Astrocyte of the cerebellum (primary cell): ENCODE results near the gene MALAT1.
"Not testable (repeated sequence)": the region's sequence is repeated elsewhere in the genome, so short reads cannot be mapped to it uniquely, and the experiment has no call there.

ENCODE experiments used
- DNase-seq: peaks from one replicate; pipeline ENCODE4 v3.0.0-alpha.2; 2011; ENCODE audit warnings: low read depth
- H3K4me3 ChIP-seq: 2 replicates; pipeline ENCODE4 v1.5.1; 2011; ENCODE audit warnings: mild to moderate bottlenecking, low read depth, low read length, moderate library complexity
- in situ Hi-C: cut with HindIII; loops from 2 replicates; pipeline ENCODE4 v1.10.0; 2017; ENCODE audit warnings: low sequenced_read_pairs
- TF ChIP-seq, protein P1 (sequence below): IDR thresholded peaks from 2 replicates; pipeline ENCODE4 v1.5.1; 2012; ENCODE audit warnings: low read length, low read depth, moderate library complexity, mild to moderate bottlenecking; ENCODE audit errors: missing control alignments

Gene MALAT1

DNA sequence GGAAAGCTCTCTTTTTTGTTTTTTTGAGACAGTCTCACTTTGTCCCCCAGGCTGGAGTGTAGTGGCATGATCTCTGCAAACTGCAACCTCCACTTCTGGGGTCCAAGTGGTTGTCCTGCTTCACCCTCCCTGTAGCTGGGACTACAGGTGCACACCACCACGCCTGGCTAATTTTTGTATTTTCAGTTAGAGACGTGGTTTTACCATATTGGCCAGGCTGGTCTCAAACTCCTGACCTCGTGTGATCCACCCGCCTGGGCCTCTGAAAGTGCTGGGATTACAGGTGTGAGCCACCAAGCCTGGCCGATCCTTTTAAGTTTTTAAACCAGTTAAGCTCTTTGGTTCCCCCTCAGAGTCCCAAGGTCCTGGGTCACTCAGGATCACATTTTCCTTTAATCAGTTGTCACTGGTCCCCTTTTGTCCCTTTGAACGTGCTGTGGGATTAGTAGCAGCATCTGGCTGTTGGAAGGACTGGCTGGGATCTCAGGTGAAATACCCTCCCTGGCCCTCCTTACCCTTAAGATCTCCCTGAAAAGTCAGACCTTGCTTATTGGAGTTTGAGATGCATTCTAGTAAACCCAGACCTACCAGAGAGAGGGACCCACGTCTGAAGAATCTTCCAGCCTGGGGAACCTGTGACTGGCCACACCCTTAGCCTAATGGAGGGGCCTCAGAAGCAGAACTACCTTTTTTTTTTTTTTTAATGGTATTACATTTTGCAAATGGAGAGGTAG, 8.1 kb downstream of the MALAT1 start:
- H3K4me3 ChIP-seq = peak overlapping the region; percentile 87
- TF ChIP-seq, protein P1, sequence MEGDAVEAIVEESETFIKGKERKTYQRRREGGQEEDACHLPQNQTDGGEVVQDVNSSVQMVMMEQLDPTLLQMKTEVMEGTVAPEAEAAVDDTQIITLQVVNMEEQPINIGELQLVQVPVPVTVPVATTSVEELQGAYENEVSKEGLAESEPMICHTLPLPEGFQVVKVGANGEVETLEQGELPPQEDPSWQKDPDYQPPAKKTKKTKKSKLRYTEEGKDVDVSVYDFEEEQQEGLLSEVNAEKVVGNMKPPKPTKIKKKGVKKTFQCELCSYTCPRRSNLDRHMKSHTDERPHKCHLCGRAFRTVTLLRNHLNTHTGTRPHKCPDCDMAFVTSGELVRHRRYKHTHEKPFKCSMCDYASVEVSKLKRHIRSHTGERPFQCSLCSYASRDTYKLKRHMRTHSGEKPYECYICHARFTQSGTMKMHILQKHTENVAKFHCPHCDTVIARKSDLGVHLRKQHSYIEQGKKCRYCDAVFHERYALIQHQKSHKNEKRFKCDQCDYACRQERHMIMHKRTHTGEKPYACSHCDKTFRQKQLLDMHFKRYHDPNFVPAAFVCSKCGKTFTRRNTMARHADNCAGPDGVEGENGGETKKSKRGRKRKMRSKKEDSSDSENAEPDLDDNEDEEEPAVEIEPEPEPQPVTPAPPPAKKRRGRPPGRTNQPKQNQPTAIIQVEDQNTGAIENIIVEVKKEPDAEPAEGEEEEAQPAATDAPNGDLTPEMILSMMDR = no peak
- in situ Hi-C loops = no loop called here
- DNase-seq = no peak

DNA sequence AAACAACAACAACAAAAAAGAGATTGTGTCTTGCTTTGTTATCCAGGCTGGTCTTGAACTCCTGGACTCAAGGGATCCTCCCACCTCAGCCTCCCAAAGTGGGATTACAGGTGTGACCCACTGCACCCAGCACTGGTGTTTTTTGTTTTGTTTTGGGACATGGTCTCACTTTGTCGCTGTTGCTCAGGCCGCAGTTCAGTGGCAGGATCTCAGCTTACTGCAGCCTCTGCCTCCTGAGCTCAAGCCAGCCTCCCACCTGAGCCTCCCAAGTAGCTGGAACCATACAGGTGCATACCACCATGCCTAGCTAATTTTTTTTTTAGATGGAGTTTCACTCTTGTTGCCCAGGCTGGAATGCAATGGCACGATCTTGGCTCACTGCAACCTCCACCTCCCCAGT, 13.5 kb downstream of the MALAT1 start:
- DNase-seq, H3K4me3 ChIP-seq, in situ Hi-C loops: not testable (repeated sequence)

DNA sequence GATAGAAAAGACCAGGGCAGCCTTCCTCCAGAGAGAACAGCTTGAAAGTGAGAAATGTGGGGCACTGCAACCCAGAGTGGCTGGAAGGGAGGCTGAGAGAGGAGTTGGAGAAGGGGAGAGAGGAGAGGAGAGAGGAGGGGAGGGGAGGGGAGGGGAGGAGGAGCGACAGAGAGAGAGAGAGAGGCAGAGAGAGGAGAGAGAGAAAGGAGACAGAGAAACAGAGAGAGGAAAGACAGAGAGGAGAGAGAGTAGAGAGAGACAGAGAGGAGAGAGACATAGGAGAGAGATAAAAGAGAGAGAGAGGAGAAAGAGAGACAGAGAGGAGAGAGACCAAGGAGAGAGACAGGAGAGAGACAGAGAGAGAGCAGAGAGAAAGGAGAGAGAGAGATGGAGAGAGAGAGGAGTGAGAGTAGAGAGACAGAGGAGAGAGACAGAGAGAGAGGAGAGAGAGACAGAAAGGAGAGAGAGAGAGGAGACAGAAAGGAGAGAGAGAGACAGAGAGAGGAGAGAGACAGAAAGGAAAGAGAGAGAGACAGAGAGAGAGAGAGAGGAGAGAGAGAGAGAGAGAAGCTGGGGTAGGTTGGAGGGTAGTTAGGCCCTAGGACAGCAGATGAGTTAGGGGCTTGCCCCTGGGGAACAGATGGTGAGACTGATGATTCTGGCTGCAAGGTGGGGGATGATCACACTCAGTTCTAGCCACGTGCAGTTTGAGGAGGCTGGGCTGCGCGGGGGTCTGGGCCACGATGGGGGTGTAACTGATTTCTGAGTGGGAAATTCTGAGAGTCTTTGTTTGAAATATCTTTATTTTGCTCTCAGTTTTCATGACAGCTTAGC, 17.5 kb downstream of the MALAT1 start:
- TF ChIP-seq, protein P1 = no peak

DNA sequence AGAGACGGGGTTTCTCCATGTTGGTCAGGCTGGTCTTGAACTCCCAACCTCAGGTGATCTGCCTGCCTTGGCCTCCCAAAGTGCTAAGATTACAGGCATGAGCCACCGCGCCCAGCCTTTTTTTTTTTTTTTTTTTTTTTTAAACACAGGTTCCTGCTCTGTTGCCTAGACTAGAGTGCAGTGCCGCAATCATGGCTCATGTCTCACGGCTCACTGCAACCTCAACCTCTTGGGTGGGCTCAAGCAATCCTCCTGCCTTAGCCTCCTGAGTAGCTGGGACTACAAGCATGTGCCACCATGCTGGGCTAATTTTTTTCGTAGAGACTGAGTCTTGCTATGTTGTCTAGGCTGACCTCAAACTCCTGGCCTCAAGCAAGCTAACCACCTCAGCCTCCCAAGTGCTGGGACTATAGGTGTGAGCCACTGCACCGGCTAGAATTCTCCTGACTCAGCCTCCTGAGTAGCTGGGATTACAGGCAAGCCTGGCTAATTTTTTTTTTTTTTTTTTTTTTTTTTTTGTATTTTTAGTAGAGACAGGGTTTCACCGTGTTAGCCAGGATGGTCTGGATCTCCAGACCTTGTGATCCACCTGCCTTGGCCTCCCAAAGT, 20.2 kb downstream of the MALAT1 start:
- DNase-seq, in situ Hi-C loops, H3K4me3 ChIP-seq: not testable (repeated sequence)

More for the DNA sequence above, 17.5 kb downstream of the MALAT1 start:
- no peak overlapping the region for H3K4me3 ChIP-seq
- in situ Hi-C loops = no loop called here
- DNase-seq = no peak

DNA sequence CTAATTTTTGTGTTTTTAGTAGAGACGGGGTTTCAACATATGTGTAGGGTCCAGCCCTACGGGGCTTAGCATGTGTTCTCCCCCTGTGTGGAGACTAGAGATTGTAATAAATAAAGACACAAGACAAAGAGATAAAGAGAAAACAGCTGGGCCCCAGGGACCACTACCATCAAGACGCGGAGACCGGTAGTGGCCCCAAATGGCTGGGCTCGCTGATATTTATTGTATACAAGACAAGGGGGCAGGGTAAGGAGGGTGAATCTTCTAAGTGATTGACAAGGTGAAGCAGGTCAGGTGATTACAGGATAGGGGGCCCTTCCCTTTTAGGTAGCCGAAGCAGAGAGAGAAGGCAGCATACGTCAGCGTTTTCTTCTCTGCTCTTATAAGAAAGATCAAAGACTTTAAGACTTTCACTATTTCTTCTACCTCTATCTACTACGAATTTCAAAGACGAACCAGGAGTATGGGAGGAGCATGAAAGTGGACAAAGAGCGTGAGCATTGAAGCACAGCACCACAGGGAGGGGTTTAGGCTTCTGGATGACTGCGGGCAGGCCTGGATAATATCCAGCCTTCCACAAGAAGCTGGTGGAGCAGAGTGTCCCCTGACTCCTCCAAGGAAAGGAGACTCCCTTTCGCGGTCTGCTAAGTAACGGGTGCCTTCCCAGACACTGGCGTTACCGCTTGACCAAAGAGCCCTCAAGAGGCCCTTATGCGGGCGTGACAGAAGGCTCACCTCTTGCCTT, 23.1 kb downstream of the MALAT1 start:
- H3K4me3 ChIP-seq, in situ Hi-C loops, DNase-seq: not testable (repeated sequence)

DNA sequence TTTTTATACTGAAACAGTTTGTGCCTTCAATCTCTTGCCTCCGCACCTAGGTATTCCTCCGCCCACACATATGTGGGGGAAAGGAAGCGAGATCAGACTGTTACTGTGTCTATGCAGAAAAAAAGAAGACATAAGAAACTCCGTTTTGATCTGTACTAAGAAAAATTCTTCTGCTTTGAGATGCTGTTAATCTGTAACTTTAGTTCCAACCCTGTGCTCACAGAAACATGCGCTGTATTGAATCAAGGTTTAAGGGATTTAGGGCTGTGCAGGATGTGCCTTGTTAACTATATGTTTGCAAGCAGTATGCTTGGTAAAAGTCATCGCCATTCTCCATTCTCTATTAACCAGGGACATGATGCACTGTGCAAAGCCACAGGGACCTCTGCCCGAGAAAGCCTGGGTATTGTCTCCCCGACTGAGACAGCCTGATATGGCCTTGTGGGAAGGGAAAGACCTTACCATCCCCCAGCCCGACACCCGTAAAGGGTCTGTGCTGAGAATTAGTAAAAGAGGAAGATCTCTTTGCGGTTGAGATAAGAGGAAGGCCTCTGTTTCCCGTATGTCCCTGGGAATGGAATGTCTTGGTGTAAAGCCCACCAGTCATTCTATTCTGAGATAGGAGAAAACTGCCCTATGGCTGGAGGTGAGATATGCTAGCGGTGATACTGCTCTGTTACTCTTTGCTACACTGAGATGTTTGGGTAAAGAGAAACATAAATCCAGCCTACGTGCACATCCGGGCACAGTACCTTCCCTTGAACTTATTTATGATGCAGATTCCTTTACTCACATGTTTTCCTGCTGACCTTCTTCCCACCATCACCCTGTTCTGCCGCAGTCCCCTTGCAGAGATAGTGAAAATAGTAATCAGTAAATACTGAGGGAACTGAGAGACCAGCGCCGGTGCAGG, 24.1 kb downstream of the MALAT1 start:
- DNase-seq, H3K4me3 ChIP-seq, in situ Hi-C loops: not testable (repeated sequence)

DNA sequence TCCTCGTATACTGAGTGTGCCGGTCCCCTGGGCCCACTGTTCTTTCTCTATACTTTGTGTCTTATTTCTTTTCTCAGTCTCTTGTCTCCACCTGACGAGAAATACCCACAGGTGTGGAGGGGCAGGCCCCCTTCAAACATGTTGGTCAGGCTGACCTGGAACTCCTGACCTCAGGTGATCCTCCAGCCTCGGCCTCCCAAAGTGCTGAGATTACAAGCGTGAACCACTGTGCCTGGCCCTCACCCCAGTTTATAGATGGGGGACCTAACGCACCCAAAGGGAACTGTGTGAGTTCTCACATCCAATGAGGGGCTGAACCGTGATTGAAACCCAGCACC, 24.8 kb downstream of the MALAT1 start:
- DNase-seq, H3K4me3 ChIP-seq, in situ Hi-C loops: not testable (repeated sequence)

DNA sequence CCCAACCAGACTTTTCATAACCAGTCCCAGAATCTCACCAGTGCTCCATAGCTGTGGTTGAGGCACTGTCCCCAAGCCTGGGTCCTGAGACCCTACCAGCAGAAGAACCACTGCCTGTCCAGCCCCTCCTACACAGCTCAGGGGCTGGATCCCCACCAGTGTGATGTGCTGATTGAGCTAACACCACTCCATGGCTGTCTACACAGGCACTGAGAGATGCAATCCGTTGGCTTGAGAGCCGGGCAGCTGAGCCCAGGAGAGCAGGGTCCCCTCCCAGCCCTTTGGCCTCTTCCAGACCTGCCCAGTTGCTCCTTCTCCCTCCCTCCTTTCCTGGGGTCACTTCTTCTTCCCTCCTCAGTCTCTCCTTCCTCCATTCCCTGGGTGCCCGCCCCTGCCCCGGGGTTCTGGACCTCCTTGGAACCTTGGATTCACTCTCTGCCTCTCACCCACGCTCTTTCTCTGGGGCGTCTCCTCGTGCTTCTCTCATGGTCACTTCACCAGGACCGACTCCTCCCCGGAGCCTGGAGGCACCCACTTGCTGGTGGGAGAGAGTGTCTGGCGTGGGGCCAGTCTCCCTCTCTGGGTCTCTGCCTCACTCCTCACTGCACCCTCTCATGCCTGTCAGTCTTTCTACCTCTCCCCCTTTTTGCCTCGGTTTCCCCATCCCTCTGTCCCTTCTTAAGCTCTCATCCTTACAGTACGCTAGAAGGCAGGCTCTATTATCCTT, 25.3 kb downstream of the MALAT1 start:
- in situ Hi-C loops = no loop called here
- peak overlapping the region; percentile 9 for H3K4me3 ChIP-seq
- TF ChIP-seq, protein P1 = no peak
- no peak for DNase-seq
